Activated CD4-positive, alpha-beta memory T cell treated with anti-CD3 and anti-CD28 coated beads for 36 hours (primary cell): Measurements from ENCODE around the gene PKN3. TPM values are rescaled to one million over a fixed set of nuclear protein-coding genes. Genes with fewer than 3 reads are reported as not detected.
"Not testable (repeated sequence)": the region's sequence is repeated elsewhere in the genome, so short reads cannot be mapped to it uniquely, and the experiment has no call there.

Experiments used
- CTCF ChIA-PET: fragments of 350-600 bp; sonication (Branson Sonifier 250); formaldehyde crosslinking; loops from one replicate; lab custom pipeline; 2021; ENCODE audit warnings: antibody characterized with exemption, inconsistent platforms; lab: Charles Lee
- POLR2A ChIA-PET: fragments of 350-600 bp; sonication (Branson Sonifier 250); formaldehyde crosslinking; loops from one replicate; lab custom pipeline; 2021; ENCODE audit warnings: antibody characterized with exemption; lab: Charles Lee
- DNase-seq: peaks from one replicate; pipeline ENCODE4 v3.0.0-alpha.2; 2020
- H3K27ac Mint-ChIP-seq: one replicate; pipeline ENCODE4 v1.8.0; 2021; ENCODE audit warnings: mixed read lengths
- H3K27me3 Mint-ChIP-seq: one replicate; pipeline ENCODE4 v1.8.0; 2021; ENCODE audit warnings: mixed read lengths
- H3K36me3 Mint-ChIP-seq: one replicate; pipeline ENCODE4 v1.8.0; 2021; ENCODE audit warnings: mixed read lengths
- H3K4me1 Mint-ChIP-seq: one replicate; pipeline ENCODE4 v1.8.0; 2021; ENCODE audit warnings: low read depth, mixed read lengths
- H3K4me3 Mint-ChIP-seq: one replicate; pipeline ENCODE4 v1.8.0; 2021; ENCODE audit warnings: mild to moderate bottlenecking, mixed read lengths
- H3K9me3 Mint-ChIP-seq: one replicate; pipeline ENCODE4 v1.8.0; 2021; ENCODE audit warnings: mixed read lengths
- intact Hi-C: fragments of 100-400 bp; cut with micrococcal nuclease; formaldehyde crosslinking; loops from one replicate; pipeline ENCODE4 v1.15.1; 2023
- total RNA-seq, 2 experiments: library from RNA; stranded (reverse); gene quantifications; one replicate each; pipeline ENCODE4 v1.2.3, GENCODE V29; 2021

Gene PKN3
- total RNA-seq, result 10 to 100 TPM; 10.4 to 11.4 TPM

DNA sequence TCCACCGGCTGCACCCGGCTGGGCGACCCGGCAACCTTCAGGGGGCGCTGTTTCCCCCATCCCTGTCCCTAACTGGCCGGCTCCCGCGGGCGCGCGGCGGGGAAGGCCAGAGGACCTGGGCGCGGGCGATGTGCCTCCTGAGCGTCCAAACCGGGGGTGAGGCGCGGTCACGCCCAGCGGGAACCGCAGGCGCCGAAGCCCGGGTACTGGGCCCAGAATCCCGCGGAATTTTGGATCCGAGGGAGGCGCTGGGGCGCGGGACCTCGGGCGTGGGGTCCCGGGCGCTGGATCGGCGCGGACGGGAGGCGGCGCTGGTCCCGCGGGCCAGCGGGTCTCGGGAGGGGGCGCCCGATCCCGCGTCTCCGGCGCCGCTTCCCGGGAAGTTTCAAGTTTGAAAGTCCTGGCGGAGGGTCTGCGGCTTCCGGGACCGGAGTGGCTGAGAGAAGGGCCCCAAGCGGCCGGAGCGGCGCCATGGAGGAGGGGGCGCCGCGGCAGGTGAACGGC, at the start of gene PKN3:
TSS of gene PKN3 (plus strand) at position 59 of the 504 bp plus-strand sequence. CDS start at position 472, 413 bp downstream.
- H3K4me3 Mint-ChIP-seq, result peak within 1 kb of the TSS; percentile 73
- H3K27ac Mint-ChIP-seq, result peak within 1 kb of the TSS; percentile 50
- intact Hi-C loops, result loop anchor here (1.0 to 5.0 kb wide), 4 partner anchors 12 to 115 kb away; partner anchors contain the start of genes DYNC2I2 and ENDOG
- CTCF ChIA-PET, result interaction anchor here (0.5 to 1.3 kb wide), 26 partner anchors 10 to 378 kb away, joined by 3 to 20 read pairs (median 3); partner anchors contain the start of genes DOLPP1, ENDOG and ZDHHC12
- H3K4me1 Mint-ChIP-seq, result peaks cover 12% of the 10 kb centered on the region
- POLR2A ChIA-PET, result interaction anchor here (0.5 to 1.4 kb wide), 3 partner anchors 13 to 1095 kb away, joined by 3 to 9 read pairs (median 5); partner anchors contain the start of gene SET
- H3K36me3 Mint-ChIP-seq, result no peaks in the 10 kb centered on the region
- H3K9me3 Mint-ChIP-seq, result no peaks in the 10 kb centered on the region
- peak; percentile 91 for DNase-seq
- H3K27me3 Mint-ChIP-seq, result no peaks in the 10 kb centered on the region

DNA sequence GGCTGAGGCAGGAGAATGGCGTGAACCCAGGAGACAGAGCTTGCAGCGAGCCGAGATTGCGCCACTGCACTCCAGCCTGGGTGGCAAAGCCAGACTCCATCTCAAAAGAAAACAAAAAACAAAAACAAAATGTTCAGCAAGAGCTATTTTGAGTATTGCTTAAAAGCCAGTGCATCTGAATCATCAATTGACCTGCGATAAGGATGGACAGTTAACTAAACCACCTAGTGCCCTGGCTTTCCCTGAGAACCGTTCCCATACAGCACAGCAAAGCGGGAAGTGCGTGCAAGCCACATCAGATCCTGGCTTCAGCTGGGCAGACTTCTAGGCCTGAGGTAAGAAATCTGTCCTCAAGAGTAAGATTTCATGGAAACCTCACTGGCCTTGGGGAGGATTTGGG, 48.4 kb upstream of the PKN3 start:
- Mint-ChIP-seq H3K4me1 (peaks cover 7% of the 10 kb centered on the region), H3K27ac (no peak overlapping the region), H3K9me3 (no peaks in the 10 kb centered on the region), H3K4me3 (no peak overlapping the region), H3K36me3 (no peaks in the 10 kb centered on the region), H3K27me3 (no peaks in the 10 kb centered on the region)
- CTCF ChIA-PET, result interaction anchor here (0.6 to 1.2 kb wide), 2 partner anchors 57 to 164 kb away, joined by 3 to 4 read pairs; partner anchors contain the start of gene ENDOG
- POLR2A ChIA-PET, result interaction anchor here (0.6 to 1.3 kb wide), 2 partner anchors 36 to 271 kb away, joined by 3 to 4 read pairs; partner anchors contain the start of gene SET
- DNase-seq, result no peak
- intact Hi-C loops, result no loop called here

DNA sequence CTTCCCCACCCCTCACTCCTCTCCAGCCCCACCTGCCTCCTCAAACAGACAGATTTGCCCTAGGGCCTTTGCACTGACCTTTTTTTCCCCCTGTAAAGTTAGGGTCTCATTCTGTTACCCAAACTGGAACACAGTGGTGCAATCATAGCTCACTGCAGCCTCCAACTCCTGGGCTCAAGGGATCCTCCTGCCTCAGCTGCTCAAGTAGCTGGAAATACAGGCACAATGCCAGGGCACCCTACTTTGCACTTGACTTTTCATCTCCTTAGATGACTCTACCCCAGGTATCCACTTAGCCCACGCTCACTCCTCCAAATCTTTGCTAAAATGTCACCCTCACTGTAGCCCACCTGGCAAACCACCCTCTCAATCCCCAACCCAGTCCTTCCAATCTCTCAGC, 47.8 kb upstream of the PKN3 start:
- ChIA-PET CTCF (interaction anchor here (1.2 kb wide), 1 partner anchor 164 kb away, joined by 4 read pairs; the partner anchor contains the start of gene ENDOG), POLR2A (interaction anchor here (1.3 kb wide), 1 partner anchor 35 kb away, joined by 3 read pairs; the partner anchor contains the start of gene SET)
- no peaks in the 10 kb centered on the region for H3K9me3 Mint-ChIP-seq
- H3K4me3 Mint-ChIP-seq, result peak overlapping the region; percentile 38
- H3K27ac Mint-ChIP-seq, result no peak overlapping the region
- H3K4me1 Mint-ChIP-seq, result peaks cover 7% of the 10 kb centered on the region
- DNase-seq, result no peak
- no peaks in the 10 kb centered on the region for H3K27me3 Mint-ChIP-seq
- intact Hi-C loops, result no loop called here
- H3K36me3 Mint-ChIP-seq, result no peaks in the 10 kb centered on the region

DNA sequence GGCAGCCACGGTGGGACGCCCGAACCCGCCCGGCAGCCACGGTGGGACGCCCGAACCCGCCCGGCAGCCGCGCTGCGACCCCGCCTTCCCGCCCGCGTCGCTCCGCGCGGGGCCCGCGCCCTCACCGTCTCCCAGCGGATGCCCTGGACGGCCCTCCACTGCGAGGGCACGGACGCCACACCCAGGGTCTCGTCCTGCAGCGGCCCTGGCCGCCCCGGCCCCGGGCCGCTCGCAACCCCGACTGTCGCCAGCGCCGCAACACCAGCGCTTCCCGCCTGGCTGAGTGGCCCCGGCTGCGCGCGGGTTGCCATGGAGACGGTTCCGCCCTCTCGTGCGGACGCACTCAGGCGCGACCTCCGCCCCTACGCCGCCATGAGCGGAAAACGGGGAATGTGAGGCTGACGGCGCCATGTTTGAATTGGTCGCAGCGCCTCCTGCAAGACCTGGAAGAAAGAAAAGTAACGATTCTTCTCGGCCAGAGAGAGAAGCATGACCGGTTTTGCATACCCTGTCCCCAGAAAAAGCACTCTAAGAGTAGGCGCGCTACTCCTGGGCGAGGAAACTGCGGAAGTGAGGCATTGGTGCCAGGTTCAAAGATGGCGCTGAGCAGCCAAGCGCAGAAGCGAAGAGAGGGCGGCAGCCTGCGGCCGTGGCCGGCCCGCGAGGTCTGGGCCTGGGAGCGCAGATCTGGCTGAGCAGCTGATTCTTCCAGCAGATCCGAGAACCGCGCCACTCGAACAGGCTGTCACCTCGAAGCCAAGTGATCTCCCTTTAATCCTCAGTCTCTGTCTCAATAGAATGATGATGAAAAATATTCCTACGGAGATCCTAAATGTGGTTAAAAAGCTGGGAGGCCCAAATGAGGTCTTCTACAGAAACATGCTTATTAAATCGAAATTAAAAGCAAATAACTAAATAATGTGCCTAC, 45.6 kb upstream of the PKN3 start, which contains the start of gene DYNC2I2:
TSS of gene DYNC2I2 (minus strand) at position 432 of the 928 bp plus-strand sequence. CDS start at position 311, 121 bp downstream.
- DNase-seq, result peak; percentile 97
- Mint-ChIP-seq H3K4me1 (peaks cover 7% of the 10 kb centered on the region), H3K27ac (peak within 1 kb of the TSS; percentile 99), H3K36me3 (no peaks in the 10 kb centered on the region), H3K9me3 (no peaks in the 10 kb centered on the region), H3K4me3 (peak within 1 kb of the TSS; percentile 83), H3K27me3 (no peaks in the 10 kb centered on the region)
- CTCF ChIA-PET, result no interaction called here
- intact Hi-C loops, result loop anchor here (1.0 to 5.0 kb wide), 4 partner anchors 28 to 161 kb away; partner anchors contain the start of genes ENDOG and PKN3
- POLR2A ChIA-PET, result interaction anchor here (0.6 to 0.9 kb wide), 4 partner anchors 11 to 67 kb away, joined by 3 to 4 read pairs (median 3); partner anchors contain the start of gene ZDHHC12

DNA sequence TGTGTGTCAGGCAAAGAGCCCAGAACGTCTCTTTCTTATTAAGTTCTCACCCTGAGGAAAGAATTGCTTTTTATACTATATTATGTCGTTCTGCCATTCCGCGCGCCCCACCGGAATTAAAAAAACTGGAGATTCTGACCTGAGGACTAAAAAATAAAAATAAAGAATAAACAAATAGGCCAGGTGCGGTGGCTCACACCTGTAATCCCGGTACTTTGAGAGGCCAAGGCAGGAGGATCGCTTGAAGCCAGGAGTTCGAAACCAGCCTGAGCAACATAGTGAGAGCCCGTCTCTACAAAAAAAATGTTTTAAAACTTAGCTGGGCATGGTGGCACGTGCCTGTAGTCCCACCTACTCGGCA, 45.0 kb upstream of the PKN3 start:
- H3K4me3 Mint-ChIP-seq, result peak overlapping the region; percentile 83
- no peaks in the 10 kb centered on the region for H3K27me3 Mint-ChIP-seq
- intact Hi-C loops, result loop anchor here (1.0 to 5.0 kb wide), 3 partner anchors 31 to 160 kb away; partner anchors contain the start of genes ENDOG and PKN3
- peaks cover 7% of the 10 kb centered on the region for H3K4me1 Mint-ChIP-seq
- peak overlapping the region; percentile 99 for H3K27ac Mint-ChIP-seq
- POLR2A ChIA-PET, result interaction anchor here (0.6 to 0.9 kb wide), 4 partner anchors 10 to 67 kb away, joined by 3 to 4 read pairs (median 3); partner anchors contain the start of gene ZDHHC12
- CTCF ChIA-PET, result no interaction called here
- no peak for DNase-seq
- H3K36me3 Mint-ChIP-seq, result no peaks in the 10 kb centered on the region
- no peaks in the 10 kb centered on the region for H3K9me3 Mint-ChIP-seq

DNA sequence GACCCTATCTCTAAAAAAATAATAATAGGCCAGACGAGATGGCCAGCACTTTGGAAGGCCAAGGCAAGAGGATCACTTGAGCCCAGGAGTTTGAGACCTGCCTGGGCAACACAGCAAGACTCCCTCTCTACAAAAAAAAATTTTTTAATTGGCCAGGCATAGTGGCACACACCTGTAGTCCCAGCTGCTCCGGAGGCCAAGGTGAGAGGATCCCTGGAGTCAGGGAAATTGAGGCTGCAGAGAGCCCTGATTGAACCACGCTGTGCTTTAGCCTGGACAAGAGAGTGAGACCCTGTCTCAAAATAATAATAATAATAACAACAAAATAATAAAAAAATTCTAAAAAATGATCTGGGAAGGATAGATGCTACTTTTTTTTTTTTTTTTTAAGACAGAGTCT, 44.5 kb upstream of the PKN3 start:
- no peaks in the 10 kb centered on the region for H3K27me3 Mint-ChIP-seq
- H3K4me3 Mint-ChIP-seq, result no peak overlapping the region
- DNase-seq, result no peak
- ChIA-PET CTCF (no interaction called here), POLR2A (interaction anchor here (0.9 to 1.0 kb wide), 2 partner anchors 17 to 26 kb away, joined by 3 read pairs; no protein-coding TSS in a partner anchor)
- intact Hi-C loops, result loop anchor here (1.0 to 5.0 kb wide), 3 partner anchors 31 to 160 kb away; partner anchors contain the start of genes ENDOG and PKN3
- peaks cover 7% of the 10 kb centered on the region for H3K4me1 Mint-ChIP-seq
- H3K36me3 Mint-ChIP-seq, result no peaks in the 10 kb centered on the region
- no peaks in the 10 kb centered on the region for H3K9me3 Mint-ChIP-seq
- H3K27ac Mint-ChIP-seq, result peak overlapping the region; percentile 99

DNA sequence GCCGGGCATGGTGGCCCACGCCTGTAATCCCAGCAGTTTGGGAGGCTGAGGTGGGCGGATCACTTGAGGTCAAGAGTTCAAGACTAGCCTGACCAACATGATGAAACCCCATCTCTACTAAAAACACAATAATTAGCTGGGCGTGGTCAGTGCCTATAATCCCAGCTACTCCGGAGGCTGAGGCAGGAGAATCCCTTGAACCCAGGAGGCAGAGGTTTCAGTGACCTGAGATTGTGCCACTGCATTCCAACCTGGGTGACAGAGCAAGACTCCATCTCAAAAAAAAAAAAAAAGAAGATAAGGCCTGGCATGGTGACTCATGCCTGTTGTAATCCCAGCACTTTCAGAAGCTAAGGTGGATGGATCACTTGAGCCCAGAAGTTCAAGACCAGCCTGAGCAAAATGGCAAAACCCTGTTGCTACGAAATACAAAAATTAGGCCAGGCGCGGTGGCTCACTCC, 35.8 kb upstream of the PKN3 start:
- DNase-seq, H3K4me1 Mint-ChIP-seq, H3K36me3 Mint-ChIP-seq, H3K9me3 Mint-ChIP-seq, H3K27me3 Mint-ChIP-seq, H3K4me3 Mint-ChIP-seq, H3K27ac Mint-ChIP-seq, POLR2A ChIA-PET, CTCF ChIA-PET, intact Hi-C loops: not testable (repeated sequence)

DNA sequence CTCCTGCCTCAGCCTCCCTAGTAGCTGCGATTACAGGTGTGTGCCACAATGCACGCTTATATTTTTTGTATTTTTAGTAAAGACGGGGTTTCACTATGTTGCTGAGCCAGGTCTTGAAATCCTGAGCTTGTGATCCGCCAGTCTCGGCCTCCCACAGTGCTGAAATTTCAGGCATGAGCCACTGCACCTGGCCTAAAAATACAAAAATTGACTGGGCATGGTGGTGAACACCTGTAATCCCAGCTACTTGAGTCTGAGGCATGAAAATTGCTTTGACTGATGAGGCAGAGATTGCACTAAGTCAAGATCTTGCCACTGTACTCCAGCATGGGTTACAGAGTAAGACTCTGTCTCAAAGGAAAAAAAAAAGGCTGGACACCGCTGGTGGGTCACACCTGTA, 32.5 kb upstream of the PKN3 start:
- ChIA-PET CTCF (no interaction called here), POLR2A (no interaction called here)
- intact Hi-C loops, result no loop called here
- no peaks in the 10 kb centered on the region for H3K27me3 Mint-ChIP-seq
- DNase-seq, result no peak
- H3K4me3 Mint-ChIP-seq, result no peak overlapping the region
- H3K36me3 Mint-ChIP-seq, result no peaks in the 10 kb centered on the region
- no peaks in the 10 kb centered on the region for H3K9me3 Mint-ChIP-seq
- H3K27ac Mint-ChIP-seq, result no peak overlapping the region
- H3K4me1 Mint-ChIP-seq, result peaks cover 2% of the 10 kb centered on the region

DNA sequence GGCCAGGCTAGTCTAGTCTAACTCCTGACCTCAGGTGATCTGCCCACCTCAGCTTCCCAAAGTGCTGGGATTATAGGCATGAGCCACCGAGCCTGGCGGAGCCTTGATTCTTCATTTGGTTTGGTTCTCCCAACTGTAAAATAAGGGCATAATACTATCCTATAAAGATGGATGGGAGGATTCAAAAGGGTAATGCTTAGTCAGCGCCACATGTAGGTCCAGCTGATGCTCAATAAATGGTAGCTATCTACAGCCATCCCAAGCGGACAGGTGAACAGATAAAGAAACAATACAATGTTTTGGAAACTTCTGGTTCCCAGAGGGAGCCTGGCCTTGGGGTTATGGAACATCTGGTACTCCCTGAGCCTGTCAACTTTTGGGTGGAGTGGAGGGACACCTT, 26.9 kb upstream of the PKN3 start:
- POLR2A ChIA-PET, result interaction anchor here (1.2 kb wide), 2 partner anchors 9 to 18 kb away, joined by 3 to 4 read pairs; no protein-coding TSS in a partner anchor
- Mint-ChIP-seq H3K9me3 (no peaks in the 10 kb centered on the region), H3K27ac (no peak overlapping the region), H3K36me3 (no peaks in the 10 kb centered on the region), H3K27me3 (no peaks in the 10 kb centered on the region), H3K4me1 (no peaks in the 10 kb centered on the region), H3K4me3 (no peak overlapping the region)
- intact Hi-C loops, result no loop called here
- CTCF ChIA-PET, result interaction anchor here (1.0 kb wide), 1 partner anchor 27 kb away, joined by 3 read pairs; the partner anchor contains the start of gene PKN3
- no peak for DNase-seq

DNA sequence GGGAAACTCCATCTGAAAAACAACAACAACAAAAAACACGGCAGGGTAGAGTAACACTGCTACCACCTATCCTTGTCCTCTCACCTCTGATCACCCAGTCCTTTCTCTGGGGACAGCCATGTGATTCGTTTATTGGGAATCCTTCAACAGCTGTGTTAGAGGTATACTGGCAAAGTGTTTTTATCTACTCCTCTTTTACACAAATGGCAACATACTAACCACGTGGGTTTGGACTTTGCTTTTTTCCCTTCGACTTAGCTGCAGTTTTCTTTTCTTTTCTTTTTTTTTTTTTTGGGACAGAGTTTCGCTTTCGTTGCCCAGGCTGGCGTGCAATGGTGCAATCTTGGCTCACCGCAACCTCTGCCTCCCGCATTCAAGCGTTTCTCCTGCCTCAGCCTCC, 24.5 kb upstream of the PKN3 start:
- POLR2A ChIA-PET, result interaction anchor here (0.6 to 1.4 kb wide), 2 partner anchors 12 to 81 kb away, joined by 3 read pairs; no protein-coding TSS in a partner anchor

More for the DNA sequence above, 24.5 kb upstream of the PKN3 start:
- intact Hi-C loops, result no loop called here
- H3K4me3 Mint-ChIP-seq, result no peak overlapping the region
- DNase-seq, result no peak
- H3K4me1 Mint-ChIP-seq, result peaks cover 4% of the 10 kb centered on the region
- H3K9me3 Mint-ChIP-seq, result no peaks in the 10 kb centered on the region
- H3K27ac Mint-ChIP-seq, result no peak overlapping the region
- no peaks in the 10 kb centered on the region for H3K27me3 Mint-ChIP-seq
- no peaks in the 10 kb centered on the region for H3K36me3 Mint-ChIP-seq
- CTCF ChIA-PET, result no interaction called here
